GM18858 (cell line): ENCODE results near the gene NEDD4.
"Not testable (repeated sequence)": the region's sequence is repeated elsewhere in the genome, so short reads cannot be mapped to it uniquely, and the experiment has no call there.

Experiments used
- ATAC-seq: cut with Tn5 transposase; IDR thresholded peaks from one replicate; pipeline ENCODE4 v1.9.1; 2021; ENCODE audit not compliant: unreplicated experiment

NEDD4 gene

GRCh38 chr15:55785593-55785992 lies 207.8 kb downstream of the NEDD4 start:
- not testable (repeated sequence) for ATAC-seq

- no peak for ATAC-seq
Observed at GRCh38 chr15:55784286-55784685, 209.1 kb downstream of the NEDD4 start.

GRCh38 chr15:55782901-55783300 lies 210.5 kb downstream of the NEDD4 start:
- ATAC-seq: no peak

GRCh38 chr15:55780292-55780691 lies 213.1 kb downstream of the NEDD4 start:
- no peak for ATAC-seq

GRCh38 chr15:55778932-55779331 lies 214.5 kb downstream of the NEDD4 start:
- no peak for ATAC-seq
